ENCODE measurements around the gene IGSF6.
"Not testable (repeated sequence)": the region's sequence is repeated elsewhere in the genome, so short reads cannot be mapped to it uniquely, and the experiment has no call there.

DNA sequence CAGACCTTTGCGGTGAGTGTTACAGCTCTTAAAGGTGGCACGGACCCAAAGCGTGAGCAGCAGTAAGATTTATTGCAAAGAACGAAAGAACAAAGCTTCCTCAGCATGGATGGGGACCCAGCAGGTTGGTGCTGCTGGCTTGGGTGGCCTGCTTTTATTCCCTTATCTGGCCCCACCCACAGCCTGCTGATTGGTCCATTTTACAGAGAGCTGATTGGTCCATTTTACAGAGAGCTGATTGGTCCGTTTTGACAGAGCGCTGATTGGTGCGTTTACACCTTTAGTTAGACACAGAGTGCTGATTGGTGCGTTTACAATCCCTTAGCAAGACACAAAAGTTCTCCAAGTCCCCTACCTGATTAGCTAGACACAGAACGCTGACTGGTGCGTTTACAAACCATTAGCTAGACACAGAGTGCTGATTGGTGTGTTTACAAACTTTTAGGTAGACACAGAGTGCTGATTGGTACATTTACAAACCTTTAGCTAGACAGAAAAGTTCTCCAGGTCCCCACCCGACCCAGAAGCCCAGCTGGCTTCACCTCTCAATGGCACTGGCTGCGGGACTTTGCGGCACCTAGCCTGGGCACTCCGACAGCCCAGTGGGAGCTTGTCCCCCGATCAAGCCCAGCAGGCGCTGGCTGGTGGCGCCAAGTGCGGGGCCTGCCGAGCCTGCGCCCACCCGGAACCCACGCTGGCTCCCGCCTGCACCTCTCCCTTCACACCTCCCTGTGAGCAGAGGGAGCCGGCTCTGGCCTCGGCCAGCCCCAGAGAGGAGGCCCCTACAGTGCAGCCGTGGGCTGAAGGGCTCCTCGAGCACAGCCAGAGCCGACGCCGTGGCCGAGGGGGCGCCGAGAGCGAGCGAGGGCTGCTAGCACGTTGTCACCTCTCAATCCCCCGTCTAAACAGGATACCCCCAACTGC is 22.5 kb downstream of the IGSF6 start:
- TF ChIP-seq, protein P1, sequence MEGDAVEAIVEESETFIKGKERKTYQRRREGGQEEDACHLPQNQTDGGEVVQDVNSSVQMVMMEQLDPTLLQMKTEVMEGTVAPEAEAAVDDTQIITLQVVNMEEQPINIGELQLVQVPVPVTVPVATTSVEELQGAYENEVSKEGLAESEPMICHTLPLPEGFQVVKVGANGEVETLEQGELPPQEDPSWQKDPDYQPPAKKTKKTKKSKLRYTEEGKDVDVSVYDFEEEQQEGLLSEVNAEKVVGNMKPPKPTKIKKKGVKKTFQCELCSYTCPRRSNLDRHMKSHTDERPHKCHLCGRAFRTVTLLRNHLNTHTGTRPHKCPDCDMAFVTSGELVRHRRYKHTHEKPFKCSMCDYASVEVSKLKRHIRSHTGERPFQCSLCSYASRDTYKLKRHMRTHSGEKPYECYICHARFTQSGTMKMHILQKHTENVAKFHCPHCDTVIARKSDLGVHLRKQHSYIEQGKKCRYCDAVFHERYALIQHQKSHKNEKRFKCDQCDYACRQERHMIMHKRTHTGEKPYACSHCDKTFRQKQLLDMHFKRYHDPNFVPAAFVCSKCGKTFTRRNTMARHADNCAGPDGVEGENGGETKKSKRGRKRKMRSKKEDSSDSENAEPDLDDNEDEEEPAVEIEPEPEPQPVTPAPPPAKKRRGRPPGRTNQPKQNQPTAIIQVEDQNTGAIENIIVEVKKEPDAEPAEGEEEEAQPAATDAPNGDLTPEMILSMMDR (IDR thresholded peaks at IDR 0.05) = not testable (repeated sequence)
- not testable (repeated sequence) for TF ChIP-seq SMC3 (IDR thresholded peaks at IDR 0.05; ENCODE audit: low read depth, low read length)
- TF ChIP-seq, protein P2, sequence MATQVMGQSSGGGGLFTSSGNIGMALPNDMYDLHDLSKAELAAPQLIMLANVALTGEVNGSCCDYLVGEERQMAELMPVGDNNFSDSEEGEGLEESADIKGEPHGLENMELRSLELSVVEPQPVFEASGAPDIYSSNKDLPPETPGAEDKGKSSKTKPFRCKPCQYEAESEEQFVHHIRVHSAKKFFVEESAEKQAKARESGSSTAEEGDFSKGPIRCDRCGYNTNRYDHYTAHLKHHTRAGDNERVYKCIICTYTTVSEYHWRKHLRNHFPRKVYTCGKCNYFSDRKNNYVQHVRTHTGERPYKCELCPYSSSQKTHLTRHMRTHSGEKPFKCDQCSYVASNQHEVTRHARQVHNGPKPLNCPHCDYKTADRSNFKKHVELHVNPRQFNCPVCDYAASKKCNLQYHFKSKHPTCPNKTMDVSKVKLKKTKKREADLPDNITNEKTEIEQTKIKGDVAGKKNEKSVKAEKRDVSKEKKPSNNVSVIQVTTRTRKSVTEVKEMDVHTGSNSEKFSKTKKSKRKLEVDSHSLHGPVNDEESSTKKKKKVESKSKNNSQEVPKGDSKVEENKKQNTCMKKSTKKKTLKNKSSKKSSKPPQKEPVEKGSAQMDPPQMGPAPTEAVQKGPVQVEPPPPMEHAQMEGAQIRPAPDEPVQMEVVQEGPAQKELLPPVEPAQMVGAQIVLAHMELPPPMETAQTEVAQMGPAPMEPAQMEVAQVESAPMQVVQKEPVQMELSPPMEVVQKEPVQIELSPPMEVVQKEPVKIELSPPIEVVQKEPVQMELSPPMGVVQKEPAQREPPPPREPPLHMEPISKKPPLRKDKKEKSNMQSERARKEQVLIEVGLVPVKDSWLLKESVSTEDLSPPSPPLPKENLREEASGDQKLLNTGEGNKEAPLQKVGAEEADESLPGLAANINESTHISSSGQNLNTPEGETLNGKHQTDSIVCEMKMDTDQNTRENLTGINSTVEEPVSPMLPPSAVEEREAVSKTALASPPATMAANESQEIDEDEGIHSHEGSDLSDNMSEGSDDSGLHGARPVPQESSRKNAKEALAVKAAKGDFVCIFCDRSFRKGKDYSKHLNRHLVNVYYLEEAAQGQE (IDR thresholded peaks at IDR 0.05; ENCODE audit: low read depth, low read length) = not testable (repeated sequence)
